NCI-H526 (cell line): ENCODE measurements around the gene GFI1.
"Not testable (repeated sequence)": the region's sequence is repeated elsewhere in the genome, so short reads cannot be mapped to it uniquely, and the experiment has no call there.

ENCODE experiments used
- DNase-seq, 2 experiments: peaks; one replicate each; lab custom pipeline; 2025; lab: John Stamatoyannopoulos, UW

Gene GFI1

GRCh38 chr1:92465256-92465647, 21.5 kb downstream of the GFI1 start:
- no peak for DNase-seq

- DNase-seq, result no peak
Observed at GRCh38 chr1:92464588-92465255, 22.0 kb downstream of the GFI1 start.

- DNase-seq, result peak in 1 of 2 experiments; percentile 5
Observed at GRCh38 chr1:92461364-92462097, 25.2 kb downstream of the GFI1 start.

DNA sequence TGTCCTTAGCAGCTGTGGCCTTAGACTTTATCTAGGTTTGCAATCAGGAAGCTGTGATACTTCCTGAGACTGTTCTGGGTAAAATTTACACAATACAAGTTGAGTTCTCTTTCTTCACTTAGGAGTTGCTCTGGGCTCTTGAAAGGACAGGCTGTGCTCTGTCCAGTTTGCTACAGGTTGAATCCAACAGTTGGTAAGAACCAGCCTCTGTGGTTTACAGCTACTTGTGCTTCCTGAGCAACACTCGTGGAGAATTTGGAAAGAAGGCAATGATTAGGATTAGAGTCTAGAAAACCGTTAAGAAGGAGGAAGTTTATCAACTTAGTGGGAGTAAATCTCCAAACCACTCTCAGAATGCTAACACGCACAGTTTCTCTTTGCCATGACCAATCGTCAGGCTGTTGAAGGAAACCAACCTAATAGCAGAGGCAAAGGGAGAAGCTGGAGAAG, 26.8 kb downstream of the GFI1 start:
- DNase-seq, result no peak

DNA sequence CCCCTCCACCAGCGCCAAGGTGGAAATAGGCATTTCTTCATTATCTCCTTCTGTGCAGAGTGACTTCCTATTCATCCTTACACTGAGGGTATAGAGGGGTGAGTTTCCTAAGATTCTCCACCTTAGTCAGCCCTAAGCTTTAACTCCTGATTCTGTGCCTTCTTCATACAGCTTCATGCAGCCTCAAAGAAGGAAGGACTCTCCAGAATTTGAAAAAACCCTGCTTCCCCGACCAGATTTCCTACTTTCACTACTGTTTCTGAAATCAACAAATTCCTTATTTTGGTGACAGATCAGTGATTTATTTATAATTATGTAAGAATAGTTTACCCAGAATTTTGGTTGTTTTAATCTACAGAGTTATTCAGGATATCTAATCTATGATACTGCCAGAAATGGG, 28.6 kb downstream of the GFI1 start:
- DNase-seq, result no peak

DNA sequence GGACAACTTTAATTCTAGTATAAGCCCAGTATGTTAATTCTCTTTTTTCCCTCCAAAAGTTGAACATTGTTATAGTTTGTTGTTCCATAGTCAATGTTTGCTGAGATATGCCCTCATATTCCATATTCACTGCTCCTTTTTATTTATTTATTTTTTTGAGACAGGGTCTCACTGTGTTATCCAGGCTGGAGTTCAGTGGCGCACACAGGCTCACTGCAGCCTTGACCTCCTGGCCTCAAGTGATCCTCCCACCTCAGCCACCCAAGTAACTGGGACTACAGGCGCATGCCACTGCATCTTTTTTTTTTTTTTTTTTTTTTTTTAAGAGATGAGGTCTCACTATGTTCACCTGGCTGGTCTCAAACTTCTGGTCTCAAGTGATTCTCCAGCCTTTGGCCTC, 38.7 kb downstream of the GFI1 start:
- no peak for DNase-seq

GRCh38 chr1:92447033-92447681, 39.6 kb downstream of the GFI1 start:
- no peak for DNase-seq

DNA sequence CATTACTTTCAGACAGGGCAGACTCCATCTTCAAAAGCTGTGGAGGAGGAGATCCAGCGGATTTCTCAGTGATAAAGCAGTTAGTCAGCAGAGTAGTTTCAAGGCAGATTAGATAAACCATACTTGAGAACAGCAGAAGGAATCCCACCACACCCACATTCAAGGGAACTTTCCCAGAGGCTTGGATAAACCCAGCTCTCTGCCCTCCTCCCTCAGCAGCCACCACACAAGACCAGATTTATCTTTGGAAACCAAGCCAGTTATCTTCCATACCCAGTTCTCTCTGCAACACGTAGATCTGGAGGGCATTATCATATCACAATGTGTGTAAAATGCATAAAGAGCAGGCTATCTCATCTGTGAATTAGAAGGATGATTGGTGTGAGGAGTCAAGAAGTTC, 40.2 kb downstream of the GFI1 start:
- DNase-seq, result no peak

- DNase-seq, result no peak
Observed at GRCh38 chr1:92445865-92446264, 40.9 kb downstream of the GFI1 start.

DNA sequence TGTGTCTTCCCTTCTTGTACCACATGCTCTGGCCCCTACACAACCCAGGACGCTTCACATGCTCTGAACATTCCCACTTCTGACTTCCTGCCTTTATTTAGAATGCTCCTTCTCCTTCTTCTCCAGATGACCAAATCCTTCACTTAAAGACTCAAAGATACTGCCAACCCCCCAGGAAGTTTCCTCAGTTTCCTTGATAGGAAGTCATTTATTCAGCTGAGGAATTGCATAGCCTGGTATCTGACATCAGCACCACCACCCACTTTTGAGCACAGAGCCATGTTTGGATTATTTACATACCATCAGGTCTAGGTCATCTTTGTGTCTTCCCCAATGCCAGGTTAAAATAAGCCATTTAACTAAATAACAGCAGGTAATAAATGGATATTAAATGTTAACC, 42.4 kb downstream of the GFI1 start:
- no peak for DNase-seq

GRCh38 chr1:92443893-92444292, 42.8 kb downstream of the GFI1 start:
- no peak for DNase-seq

DNA sequence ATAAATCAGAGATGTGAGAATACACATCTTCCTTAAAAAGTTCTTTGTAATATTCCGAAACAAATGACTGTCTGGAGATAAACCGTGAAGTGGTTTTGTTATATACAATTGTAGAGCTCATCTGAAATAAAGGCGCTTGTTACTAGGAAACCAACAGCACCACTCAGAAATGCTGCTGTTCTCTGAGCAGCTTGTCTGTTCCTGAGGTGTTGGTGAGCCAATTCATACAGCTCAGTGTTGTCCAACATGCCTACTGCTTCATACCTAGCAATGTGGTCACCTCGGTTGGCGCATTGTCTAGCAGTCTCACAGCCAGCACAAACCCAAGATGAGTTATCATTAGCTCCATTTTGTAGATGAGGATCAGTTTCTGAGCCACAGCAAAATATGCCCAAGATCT, 44.4 kb downstream of the GFI1 start:
- DNase-seq, result no peak

- no peak for DNase-seq
Observed at GRCh38 chr1:92441697-92442342, 44.9 kb downstream of the GFI1 start.

GRCh38 chr1:92441316-92441696, 45.4 kb downstream of the GFI1 start:
- DNase-seq, result no peak

DNA sequence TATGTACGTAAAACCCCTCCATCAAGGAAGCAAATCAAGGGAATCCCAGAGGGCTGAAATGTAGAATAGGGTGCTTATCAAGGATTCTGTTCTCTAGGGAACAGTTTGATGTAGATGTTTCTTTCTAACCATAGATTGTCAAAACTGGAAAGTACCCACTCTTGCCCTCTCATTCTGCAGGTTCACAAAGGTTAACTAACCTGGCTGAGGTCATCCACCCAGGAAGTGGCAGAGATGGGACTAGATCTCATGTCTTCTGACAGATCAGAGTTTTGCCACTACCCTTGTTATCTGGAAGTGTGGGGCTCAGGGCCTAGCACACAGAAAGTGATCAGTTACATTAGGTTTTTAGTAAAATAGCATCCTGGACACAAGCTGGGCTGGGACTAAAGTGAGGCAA, 47.4 kb downstream of the GFI1 start:
- DNase-seq, result no peak

GRCh38 chr1:92434572-92434971, 52.2 kb downstream of the GFI1 start:
- DNase-seq, result not testable (repeated sequence)

- DNase-seq, result no peak
Observed at GRCh38 chr1:92430030-92430429, 56.7 kb downstream of the GFI1 start.

DNA sequence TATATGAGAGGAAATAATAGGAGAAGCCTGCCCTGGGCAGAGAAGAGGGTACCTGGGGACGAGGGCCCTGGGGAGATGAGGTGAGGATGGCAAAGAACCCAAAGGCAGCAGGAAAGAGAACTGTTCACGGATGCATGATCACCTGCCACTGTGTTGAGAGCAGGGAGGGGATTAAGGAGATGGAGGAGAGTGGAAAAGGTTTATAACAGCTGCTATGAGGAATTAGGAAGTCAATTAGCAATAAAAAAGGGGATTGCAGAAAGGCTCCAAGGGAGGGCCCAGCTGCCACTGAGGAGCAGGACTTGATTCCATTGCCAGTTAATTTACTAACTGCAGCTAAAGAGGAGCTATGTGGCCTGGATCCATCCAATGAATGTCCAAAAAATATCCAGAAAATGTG, 61.1 kb downstream of the GFI1 start:
- DNase-seq, result no peak
